HG03097 (cell line): ENCODE measurements around the gene ANKRD65.
A peak's percentile ranks its signal among the peaks of the same experiment; 100 is the strongest.
"Not testable (repeated sequence)": the region's sequence is repeated elsewhere in the genome, so short reads cannot be mapped to it uniquely, and the experiment has no call there.

Source experiments
- ATAC-seq: cut with Tn5 transposase; IDR thresholded peaks from one replicate; pipeline ENCODE4 v1.9.1; 2021; ENCODE audit not compliant: unreplicated experiment, low FRiP score

Gene ANKRD65

DNA sequence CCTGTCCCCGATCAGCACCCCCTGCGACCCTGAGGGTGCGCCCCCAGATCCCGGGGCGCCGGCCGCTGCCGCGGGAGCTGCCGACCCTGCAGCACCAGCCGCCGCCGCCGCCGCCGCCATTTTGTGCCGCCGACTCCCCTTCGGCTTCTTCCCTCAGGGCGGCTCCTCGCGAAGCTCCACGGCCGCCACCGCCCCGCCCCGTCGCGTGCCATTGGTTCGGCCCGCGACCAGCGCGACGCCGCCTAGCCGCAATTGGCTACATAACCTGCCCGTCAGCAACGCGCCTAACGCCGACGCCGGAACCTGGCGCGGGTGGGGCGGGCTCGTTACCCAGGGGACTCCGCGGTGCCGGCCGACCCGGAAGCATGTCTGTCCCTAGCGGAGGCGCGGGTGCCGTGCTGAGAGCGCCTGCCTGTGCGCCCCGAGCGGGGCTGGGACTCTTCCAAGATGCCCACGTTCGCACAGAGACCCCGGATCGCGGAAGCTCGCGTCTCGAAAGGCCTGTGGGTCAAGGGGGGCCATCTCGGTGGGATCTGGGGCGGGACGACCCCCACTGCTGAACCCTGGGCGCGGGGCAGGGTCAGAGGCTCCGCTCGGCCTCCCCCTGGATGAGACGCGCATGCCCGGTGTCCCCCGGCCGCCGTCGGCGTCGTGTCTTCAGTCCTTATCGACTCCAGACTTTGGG lies 21.7 kb downstream of the ANKRD65 start, which contains the start of gene CCNL2:
TSS of gene CCNL2 (minus strand) at position 149 of the 685 bp plus-strand sequence. CDS start at position 120, 29 bp downstream.
- peak; percentile 88 for ATAC-seq

DNA sequence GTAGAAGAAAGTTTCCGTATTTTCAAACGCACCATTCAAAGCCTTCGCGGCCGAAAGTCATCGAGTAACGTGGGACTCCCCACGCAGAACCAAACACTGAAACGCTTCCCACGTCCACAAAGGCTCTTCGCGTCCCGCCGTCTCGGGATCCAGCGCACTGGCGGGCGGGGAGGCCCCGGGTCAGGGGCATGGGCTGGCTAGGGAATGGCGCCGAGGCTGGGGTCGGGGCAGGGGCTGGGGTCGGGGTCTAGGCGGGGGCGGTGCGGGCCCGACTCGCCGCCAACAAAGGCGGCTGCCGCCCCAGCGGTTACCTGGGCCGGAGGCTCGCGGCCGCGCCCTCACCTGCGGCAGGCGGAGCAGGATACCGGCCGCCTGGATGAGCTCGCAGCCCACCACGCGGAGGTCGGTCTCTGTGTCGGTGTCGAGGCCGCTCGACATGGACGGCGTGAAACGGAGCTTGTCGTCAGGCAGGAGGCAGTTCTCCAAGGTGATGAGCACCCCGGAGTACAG lies 22.3 kb downstream of the ANKRD65 start:
- ATAC-seq, result peak; percentile 19

DNA sequence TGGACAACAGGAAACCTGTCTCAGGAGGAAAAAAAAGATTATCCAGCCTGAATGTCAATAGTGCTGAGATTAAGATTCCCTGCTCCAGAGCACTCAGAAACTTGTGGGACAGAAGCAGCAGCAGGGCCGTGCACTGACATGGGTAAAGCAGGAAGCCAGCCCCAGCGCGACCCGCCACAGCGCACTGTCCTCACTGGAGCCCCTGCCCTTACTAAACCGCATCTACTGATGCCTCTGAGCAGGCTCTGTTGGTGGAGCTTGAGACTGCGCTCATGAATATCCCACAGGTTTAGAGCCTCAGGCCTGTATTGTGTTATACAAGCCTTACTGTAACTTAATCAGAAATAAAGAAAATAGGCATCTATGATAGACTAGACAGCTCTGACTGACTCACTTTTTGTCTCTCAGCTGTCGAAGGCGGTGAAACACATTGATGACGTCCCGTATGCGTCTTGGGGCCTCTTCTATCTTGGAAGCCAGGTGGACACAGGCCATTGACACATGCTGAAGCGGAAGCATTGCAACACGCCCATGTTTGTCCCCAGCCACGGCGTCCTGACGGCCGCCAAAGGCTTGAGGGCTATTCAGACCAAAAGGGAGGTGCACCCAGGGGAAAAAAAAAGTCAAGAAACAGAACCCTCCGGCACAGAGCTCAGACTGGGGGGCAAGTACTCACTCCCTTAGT lies 23.1 kb downstream of the ANKRD65 start:
- ATAC-seq, result no peak

DNA sequence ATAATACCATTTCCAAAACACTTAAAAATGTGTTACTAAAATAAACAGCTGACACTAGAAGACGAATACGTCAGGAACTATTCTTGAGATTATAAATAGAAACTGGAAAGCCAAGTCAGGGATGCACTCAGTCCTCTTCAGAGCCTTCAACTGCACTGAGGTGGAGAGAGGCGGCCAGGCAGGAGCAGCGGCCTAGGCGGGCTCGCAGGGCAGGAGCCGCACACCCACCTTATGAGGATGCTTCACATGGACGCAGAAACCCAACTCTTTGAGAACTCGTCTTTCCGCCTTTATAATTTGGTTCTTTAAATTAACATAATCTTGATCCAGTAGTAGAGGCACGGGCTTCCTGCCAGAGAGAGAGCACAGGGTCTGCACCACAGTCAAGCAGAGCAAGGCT lies 25.9 kb downstream of the ANKRD65 start:
- ATAC-seq, result no peak

DNA sequence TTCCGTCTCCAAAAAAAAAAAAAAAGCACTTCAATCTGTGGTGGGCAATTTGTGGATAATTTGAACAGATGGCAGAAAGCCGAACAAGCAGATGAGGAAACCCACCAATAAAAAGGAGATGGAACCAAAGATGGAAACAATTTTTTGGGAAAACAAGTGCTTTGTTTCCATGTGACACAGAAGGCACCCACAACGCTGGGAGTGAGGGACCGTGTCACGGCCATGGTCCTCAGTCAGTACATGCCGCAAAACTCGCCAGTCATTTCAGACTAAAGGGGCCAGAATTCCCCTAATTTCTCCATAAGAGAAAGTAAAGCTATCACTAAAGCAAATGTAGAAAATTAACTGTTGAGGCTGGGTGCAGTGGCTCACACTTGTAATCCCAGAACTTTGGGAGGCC lies 27.0 kb downstream of the ANKRD65 start:
- no peak for ATAC-seq

DNA sequence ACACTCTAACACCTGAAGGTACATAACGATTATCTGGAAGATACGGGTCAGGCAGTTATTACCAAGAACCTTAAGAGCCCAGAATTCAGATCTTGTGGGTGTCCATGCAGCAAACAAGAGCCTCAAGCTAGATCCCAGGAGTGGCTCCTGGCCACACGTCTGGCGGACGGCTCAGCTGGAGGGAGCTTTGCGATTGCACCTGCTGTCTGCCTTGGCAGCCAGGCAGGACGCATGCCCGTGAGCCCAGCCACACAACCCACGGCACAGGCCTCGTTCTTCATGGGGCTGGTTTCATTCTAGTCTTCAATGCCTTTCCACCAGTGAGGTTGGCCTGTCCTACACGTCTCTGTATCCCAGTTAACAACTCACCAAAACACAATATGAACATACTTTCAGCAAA lies 27.6 kb downstream of the ANKRD65 start:
- ATAC-seq, result no peak

DNA sequence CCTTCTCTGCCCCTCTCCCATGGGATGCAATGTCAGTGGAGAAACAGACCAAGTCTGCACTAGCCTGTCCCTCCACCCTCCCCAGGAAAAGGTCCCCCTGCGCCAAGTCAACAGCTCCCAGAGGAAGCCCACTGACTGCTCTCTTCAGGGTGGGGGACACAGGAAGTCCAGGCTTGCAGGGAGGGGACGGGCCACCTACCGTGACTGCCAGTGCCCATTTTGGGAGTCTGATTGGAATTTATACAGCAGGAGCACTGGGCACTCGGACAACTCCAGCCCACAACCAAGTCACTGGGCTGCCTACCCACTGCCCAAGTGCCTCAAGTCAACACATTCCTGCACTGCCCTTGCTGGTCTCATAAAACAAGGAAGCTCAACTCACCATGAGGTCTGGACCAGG lies 28.1 kb downstream of the ANKRD65 start:
- no peak for ATAC-seq

DNA sequence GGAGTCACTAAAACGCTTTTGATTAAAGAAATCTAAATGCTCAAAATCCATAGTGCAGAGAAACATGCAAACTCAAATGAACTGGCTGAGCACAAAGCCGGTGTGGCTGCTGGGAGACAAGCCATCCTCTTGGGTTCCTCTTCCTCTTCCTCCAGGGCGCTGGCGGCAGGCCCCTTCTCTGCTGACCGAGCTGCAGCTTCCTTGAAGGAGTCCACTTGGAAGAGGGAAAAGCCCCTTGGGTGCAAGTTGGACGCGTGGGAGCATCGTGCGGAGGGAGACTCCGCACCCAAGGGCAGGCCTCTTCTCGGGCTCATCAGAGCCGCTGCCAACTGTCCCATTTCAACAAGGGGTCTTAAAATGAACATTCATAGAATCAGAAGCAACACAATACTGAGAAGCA lies 29.9 kb downstream of the ANKRD65 start:
- no peak for ATAC-seq

DNA sequence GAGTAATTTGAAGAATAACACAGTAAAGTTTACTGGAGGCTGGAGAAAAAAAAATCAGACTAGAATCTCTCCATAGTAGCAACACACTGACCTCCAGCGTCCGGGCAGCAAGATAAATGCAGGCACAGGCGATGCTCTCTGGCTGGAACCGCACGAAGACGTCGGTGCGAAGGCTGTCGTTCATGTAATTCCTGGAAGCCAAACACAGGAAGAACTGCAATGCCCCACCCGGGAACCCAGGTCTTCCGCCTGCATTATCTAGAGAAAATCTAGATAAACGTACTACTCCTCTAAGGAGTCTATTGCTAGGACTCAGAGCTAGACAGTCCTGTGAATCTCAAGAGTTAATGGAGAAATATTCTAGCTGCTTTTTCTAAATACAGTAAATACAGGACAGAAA lies 30.4 kb downstream of the ANKRD65 start:
- no peak for ATAC-seq

DNA sequence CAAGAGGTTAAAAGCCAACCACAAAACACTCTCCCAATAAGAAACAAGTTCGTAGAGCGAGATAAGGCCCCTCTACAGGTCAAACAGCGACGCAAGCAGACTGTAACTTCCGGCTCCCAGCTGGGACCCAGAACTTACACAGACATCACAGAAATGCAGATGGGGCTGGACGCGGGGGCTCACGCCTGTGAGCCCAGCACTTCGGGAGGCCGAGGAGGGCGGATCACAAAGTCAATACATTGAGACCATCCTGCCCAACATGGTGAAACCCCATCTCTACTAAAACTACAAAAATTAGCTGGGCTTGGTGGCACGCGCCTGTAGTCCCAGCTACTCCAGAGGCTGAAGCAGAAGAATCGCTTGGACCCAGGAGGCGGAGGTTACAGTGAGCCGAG lies 33.0 kb downstream of the ANKRD65 start:
- no peak for ATAC-seq

DNA sequence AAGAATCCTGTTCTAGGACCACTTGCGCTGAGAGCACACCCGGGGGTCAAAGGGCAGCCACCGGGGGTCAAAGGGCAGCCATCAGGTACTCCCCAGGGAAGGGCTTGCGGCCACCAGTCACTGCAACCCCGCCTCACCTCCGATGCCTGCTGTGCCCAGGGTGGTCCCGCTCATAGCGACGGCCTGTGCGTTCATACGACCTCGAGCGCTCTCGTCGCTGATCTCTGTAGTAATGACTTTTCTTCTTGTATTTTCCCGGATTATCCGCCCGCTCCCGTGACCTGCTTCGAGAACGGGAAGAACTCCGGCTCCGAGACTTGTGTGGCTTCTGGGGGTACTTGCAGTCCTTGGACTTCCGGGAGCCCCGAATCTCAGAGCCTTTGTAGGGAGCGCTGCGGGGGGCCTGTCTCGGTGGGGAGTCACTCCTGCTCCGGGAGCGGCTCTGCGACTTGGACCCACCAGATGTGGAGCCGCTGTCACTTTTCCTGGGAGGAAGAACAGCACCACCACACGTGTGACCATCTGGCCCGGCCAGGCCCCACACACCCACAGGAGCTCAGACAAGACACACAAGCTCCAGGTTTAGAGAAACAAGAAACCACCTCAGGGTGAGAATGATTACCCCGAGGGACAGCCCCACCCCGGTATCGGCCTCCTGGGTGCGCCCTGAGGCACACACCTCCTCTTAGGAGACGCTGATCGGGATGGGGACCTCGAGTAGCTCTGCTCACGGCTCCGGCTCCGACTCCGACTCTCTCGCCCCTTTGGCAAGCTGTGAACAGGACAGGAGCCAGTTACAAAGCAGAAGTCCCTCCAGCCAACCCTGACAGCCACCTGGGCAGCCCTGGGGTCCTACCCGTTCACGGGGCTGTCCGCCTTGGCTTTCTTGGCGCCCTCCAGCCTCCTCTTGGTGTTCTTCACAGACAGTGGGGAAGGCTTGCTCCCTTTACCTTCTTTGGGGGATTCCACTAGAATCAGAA lies 33.7 kb downstream of the ANKRD65 start:
- no peak for ATAC-seq

DNA sequence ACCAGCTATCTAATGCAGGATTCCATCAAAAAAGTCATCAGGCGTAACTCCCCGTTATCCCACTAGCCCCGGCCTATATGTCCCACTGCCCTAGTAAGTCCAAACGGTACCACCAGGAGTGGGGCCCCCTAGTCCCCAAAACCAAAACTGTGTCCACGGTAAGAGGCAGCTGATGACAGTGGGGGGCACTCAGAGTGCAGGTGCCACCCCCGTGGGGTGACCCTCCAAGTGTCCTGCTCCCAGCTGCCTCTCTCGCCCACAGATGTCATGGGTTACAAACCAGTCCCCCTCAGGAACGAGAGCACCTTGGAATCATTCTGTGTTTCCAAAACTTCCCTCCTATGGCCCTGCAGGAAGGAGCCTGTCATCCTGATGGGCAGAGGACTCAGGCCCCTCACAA lies 35.1 kb downstream of the ANKRD65 start:
- no peak for ATAC-seq

DNA sequence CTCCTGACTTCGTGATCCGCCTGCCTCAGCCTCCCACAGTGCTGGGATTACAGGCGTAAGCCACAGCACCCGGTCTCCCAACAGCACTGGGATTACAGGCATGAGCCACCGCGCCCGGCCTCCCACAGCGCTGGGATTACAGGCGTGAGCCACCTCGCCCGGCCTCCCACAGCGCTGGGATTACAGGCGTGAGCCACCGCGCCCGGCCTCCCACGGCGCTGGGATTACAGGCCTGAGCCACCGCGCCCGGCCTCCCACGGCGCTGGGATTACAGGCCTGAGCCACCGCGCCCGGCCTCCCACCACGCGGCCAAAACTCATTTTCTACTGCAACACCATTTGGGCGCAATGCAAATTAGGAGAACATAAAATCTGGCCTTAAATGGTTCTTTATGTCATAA lies 35.7 kb downstream of the ANKRD65 start:
- ATAC-seq, result not testable (repeated sequence)

DNA sequence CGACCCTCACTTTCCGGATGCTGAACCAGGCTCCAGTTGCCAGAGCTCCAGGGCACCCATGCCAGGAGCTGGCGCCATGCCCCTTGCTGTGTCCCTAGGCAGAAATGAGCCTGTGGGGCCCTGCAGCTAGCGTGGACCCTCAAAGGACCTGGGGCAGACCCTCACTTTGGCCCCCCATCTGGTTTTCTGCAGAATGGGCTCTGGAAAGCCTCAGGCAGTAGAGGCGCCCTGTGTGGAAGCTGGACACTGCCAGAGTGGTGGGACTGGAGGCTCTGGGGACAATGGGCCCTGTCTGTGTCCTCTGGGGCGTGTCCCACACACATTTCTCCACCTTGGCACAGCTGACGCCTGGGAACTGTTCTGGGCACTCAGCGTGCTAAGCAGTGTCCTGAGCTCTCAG lies 39.8 kb downstream of the ANKRD65 start:
- ATAC-seq, result no peak

DNA sequence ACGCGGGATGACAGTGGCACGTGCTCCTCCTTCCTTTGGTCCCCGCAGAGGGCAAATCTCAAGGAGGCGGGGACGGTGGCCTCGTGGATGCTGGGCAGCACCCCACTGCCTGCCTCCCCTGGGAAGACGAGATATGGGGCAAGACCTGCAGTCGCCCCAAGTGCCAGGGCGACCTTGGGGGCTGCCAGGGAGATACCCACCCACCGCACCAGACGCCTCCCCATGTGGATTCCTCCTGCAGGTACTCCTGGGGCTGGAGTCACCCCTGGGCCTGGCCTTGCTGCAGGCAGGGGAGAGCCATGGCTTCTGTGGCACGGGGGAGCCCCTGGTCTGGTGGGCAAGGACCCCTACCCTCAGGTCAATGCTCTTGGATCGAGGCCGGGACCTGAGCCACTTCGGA lies 40.2 kb downstream of the ANKRD65 start:
- ATAC-seq, result no peak

DNA sequence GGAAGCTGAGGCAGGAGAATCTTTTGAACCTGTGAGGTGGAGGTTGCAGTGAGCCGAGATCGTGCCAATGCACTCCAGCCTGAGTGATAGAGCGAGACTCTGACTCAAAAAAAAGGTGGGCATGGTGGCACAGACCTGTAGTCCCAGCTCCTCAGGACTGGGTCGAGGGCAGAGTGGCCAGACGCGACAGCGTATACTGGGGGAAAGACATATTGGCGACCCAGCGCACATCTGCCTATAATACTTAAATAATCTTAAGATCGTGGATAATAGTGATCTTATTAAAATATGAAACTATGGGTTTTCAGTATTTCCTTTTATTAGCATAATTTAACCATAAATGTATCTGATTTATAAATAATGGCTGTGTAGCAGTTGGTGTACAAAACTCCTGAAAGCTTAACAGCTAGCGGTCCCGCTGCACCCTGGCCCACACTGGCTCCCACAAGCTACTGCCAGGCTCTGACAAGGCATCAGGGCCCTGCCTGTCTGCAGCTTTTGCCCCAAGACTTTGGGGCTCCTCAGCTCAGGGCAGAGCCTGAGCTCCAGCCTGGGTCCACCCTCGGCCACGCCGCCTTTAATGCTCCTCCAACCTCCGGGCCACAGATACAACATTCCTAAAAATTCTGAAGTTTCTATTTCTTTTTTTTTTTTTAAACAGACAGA lies 43.4 kb downstream of the ANKRD65 start:
- no peak for ATAC-seq

DNA sequence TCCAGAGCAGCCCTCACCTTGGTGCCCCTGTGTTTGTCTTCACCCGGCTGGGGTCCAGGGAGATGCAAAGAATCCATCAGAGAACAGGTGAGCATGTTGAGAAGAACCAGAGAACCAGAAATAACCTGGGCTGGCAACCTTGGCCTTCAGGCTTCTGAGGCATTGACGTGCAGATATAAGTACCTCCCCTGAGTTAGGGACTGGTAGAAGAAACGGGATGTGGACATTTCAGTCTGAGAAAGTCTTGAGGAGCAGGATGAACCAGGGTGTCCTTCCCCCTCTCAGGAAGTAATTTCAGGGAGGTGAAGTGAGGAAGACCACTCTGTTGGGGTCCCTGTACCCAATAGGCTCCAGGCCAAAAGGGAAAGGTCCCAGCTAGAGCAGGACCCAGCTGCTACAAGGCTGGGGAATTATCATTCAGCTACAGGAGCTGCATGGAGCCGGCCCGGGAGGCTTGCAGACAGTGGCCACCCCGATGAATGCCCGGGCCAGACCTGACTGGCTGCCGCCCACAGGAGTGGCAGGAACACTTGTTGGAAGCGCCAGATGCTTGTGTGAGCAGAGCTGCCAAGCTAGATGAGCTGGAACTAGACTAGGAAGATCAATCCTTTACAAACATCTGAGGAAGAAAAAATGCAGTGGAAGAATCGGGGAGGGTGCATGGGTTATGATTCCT lies 44.4 kb downstream of the ANKRD65 start:
- ATAC-seq, result no peak

DNA sequence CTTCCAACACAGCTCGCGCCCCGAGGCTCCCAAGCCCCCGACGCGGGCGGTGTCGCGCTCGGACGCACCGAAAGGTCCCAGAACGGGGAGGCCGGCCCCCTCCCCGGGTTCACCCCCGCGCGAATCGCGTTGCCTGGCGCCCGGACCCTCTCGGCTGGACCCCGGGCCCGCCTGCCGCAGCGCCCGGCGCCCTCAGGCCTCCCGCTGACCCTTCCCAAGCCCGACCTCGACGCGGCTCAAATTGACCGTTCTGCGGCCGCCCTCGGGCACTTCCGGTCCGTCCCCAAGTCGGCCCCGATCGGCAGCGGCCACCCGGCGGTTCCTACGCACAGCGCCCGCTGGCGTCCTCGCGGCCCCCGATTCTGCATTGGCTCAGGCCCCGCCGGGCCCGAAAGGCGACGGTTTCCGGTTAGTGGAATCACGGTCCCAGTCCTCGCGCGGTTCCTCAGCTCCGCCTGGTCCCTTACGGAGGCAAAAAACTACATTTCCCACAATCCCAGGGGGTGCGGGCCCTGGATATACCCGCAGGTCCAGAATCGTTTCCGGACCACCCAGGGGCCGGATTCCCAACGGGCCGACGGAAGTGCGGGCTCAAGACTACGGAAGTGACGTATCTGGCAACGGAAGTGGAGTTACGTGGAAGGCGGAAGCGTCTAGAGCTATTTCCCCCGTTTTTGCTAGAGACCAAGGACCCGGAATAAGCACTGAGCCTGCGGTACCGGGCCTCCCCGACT lies 46.0 kb downstream of the ANKRD65 start, which contains the start of gene AURKAIP1:
TSS of gene AURKAIP1 (minus strand) at position 279 of the 734 bp plus-strand sequence. CDS start 451 bp downstream, outside the sequence.
- peak; percentile 84 for ATAC-seq

DNA sequence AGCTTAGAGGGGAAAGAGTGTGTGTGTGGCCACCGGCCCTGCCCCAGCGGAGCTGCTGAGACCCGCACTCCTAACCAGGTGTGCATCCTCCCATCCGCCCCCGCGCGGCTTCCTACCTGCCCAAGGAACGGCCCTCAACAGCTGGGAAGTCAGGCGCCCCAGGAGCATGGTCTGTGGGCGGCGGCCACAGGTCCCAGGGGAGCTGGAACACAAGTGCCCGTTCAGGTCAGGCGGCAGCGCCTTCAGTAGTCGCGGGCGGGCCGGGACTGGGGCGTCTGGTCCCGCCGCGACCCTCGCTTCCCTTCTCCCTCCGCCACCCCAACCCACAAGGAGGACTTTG lies 46.5 kb downstream of the ANKRD65 start:
- no peak for ATAC-seq
